GM12801 (cell line): ENCODE measurements around the gene METTL15.

Experiments used
- CTCF ChIP-seq: IDR thresholded peaks from one replicate; pipeline ENCODE4 v1.5.1; 2011; ENCODE audit warnings: control low read depth; ENCODE audit not compliant: insufficient read length; ENCODE audit errors: extremely low read depth

METTL15 gene

DNA sequence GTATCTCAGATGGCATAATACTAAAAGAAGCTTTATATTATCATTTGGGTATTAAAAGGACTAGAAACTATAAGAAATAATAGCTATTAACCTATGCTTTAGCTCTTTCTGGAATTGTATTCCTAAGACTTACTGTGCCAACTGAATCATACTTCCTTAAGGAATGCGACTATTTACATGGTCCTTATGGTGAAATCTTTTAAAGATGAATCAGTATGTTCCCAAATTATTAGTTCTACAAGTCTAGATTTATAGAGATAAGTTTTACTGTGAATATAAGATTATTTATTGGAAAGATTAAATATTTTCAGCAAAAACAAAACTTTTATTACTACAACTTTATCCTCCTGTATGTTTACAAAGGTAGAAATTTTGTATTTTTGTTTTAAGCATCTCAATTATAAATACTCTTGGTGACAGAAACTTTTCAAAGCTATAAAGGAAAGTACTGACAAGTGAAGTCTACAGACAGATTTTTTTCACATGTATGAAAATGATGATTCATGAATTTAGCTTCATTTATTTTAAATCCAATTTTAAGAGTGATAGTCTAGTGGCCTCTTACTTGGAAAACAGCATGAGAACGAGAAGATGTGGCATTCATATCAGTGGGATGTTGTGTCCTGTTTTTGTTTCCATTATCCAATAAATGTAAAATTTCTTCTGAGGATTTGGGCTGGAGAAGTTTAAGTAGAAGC lies 18.0 kb upstream of the METTL15 start:
- no peak for TF ChIP-seq CTCF

GRCh38 chr11:28092786-28093185 lies 15.4 kb upstream of the METTL15 start:
- TF ChIP-seq CTCF, result no peak

DNA sequence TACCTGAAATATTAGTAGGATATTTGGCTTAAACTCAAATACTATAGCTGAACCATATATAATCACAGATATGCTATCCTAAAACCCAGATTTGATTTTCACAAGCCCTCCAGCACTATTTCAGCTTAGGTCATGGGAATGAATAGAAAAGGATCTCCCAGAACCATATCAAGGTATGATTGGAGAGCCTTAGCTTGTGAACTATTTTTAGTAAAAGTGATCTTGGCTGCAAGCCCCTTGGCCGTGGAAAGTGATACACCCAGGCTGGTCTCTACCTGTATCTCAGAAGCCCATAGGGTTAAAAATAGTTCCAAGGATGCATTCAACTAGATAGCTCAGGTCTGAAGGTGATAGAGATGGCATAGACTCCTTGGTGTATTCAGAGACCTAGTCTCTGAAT lies 9.9 kb upstream of the METTL15 start:
- TF ChIP-seq CTCF, result no peak

GRCh38 chr11:28099715-28100114 lies 8.5 kb upstream of the METTL15 start:
- TF ChIP-seq CTCF, result no peak

DNA sequence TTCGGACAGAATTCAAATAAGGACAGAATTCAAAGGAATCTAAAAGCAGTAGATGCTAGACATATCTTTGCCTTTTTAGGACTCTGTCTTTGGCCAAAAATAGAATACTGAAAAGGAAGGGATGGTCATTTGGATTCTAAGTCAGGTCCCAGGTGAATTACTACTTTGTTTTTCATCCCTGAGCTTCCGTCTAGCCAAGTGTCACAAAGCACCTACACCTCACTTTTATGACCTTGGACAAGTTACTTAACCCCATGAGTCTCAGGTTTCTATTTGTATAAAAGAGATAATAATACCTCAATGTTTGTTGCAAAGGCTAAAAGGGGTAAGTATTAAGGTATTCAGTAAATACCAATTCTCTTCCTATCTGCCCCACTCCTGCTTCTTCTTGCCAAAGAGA lies 7.5 kb upstream of the METTL15 start:
- no peak for TF ChIP-seq CTCF

DNA sequence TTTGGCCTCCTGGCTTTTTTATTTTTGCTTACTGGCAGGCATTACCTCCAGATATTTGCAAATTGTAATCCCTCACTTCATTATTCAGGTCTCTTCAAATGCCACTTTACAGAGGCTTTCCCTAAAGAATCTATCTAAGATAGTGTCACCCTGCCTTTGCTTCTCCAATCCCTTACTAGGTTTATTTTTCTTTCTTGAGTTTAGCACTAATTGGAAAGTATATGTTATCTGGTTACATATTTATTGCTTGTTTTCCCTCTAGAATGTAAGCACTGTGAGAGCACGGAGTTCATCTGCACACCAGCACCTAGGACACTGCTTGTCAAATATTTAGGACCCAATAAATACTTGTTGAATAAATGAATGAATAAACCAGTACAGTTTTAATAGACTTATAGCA lies 3.8 kb upstream of the METTL15 start:
- TF ChIP-seq CTCF, result no peak

DNA sequence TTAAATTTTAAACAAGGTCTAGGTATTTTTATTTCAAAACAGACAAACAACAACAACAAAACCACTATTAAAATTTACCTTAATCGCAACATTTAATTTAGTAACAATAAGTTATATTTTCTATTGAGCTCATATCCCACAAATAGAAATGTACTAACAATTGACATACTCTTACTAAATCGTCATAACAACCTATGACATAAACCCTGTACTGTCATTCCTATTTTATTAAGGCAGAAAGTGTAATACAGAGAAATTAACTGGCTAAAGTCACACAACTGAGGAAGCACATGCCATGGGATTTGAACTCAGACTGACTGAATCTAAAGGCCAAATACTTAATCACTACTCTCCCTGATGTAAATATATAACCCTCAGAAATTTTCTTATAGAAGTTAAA lies 3.2 kb upstream of the METTL15 start:
- no peak for TF ChIP-seq CTCF
